ENCODE measurements around the gene UBE2J2.

UBE2J2 gene

GRCh38 chr1:1232796-1233566, 40.7 kb downstream of the UBE2J2 start:
- TF ChIP-seq, protein P1, sequence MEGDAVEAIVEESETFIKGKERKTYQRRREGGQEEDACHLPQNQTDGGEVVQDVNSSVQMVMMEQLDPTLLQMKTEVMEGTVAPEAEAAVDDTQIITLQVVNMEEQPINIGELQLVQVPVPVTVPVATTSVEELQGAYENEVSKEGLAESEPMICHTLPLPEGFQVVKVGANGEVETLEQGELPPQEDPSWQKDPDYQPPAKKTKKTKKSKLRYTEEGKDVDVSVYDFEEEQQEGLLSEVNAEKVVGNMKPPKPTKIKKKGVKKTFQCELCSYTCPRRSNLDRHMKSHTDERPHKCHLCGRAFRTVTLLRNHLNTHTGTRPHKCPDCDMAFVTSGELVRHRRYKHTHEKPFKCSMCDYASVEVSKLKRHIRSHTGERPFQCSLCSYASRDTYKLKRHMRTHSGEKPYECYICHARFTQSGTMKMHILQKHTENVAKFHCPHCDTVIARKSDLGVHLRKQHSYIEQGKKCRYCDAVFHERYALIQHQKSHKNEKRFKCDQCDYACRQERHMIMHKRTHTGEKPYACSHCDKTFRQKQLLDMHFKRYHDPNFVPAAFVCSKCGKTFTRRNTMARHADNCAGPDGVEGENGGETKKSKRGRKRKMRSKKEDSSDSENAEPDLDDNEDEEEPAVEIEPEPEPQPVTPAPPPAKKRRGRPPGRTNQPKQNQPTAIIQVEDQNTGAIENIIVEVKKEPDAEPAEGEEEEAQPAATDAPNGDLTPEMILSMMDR (IDR thresholded peaks at IDR 0.05; ENCODE audit: extremely low read depth, insufficient read depth, missing control alignments), result no peak
- in situ Hi-C loops (cut with MboI; ENCODE audit: low pct_unique_long_range_greater_than_20kb, low sequenced_read_pairs, unreplicated experiment), result no loop called here
- no peak for DNase-seq (ENCODE audit: low spot score)

DNA sequence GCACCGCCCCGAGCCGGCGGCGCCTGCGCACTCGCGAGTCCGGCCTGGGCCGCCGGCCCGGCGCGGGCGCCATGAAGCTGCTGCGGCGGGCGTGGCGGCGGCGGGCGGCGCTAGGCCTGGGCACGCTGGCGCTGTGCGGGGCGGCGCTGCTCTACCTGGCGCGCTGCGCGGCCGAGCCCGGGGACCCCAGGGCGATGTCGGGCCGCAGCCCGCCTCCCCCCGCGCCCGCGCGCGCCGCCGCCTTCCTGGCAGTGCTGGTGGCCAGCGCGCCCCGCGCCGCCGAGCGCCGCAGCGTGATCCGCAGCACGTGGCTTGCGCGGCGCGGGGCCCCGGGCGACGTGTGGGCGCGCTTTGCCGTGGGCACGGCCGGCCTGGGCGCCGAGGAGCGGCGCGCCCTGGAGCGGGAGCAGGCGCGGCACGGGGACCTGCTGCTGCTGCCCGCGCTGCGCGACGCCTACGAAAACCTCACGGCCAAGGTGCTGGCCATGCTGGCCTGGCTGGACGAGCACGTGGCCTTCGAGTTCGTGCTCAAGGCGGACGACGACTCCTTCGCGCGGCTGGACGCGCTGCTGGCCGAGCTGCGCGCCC, 41.4 kb downstream of the UBE2J2 start, which contains the start of gene B3GALT6:
Gene B3GALT6, plus strand, starts transcription at position 30 of the 588 bp plus-strand sequence. Its CDS starts 42 bp downstream, at position 72.
- DNase-seq (ENCODE audit: low spot score), result no peak
- in situ Hi-C loops (cut with MboI; ENCODE audit: low pct_unique_long_range_greater_than_20kb, low sequenced_read_pairs, unreplicated experiment), result no loop called here
- TF ChIP-seq, protein P1 (IDR thresholded peaks at IDR 0.05; ENCODE audit: extremely low read depth, insufficient read depth, missing control alignments), result no peak

GRCh38 chr1:1231400-1232207, 42.0 kb downstream of the UBE2J2 start, which contains the start of gene SDF4:
Gene SDF4 (minus strand): TSS chr1:1232001. CDS start chr1:1228772, 3,229 bp downstream.
- TF ChIP-seq, protein P1 (IDR thresholded peaks at IDR 0.05; ENCODE audit: extremely low read depth, insufficient read depth, missing control alignments), result no peak
- in situ Hi-C loops (cut with MboI; ENCODE audit: low pct_unique_long_range_greater_than_20kb, low sequenced_read_pairs, unreplicated experiment), result no loop called here
- peak; percentile 100 for DNase-seq (ENCODE audit: low spot score)

- in situ Hi-C loops (cut with MboI; ENCODE audit: low pct_unique_long_range_greater_than_20kb, low sequenced_read_pairs, unreplicated experiment), result no loop called here
- DNase-seq (ENCODE audit: low spot score), result no peak
- TF ChIP-seq, protein P1 (IDR thresholded peaks at IDR 0.05; ENCODE audit: extremely low read depth, insufficient read depth, missing control alignments), result no peak
These were observed 42.8 kb downstream of the UBE2J2 start for GRCh38 chr1:1230656-1231399.

DNA sequence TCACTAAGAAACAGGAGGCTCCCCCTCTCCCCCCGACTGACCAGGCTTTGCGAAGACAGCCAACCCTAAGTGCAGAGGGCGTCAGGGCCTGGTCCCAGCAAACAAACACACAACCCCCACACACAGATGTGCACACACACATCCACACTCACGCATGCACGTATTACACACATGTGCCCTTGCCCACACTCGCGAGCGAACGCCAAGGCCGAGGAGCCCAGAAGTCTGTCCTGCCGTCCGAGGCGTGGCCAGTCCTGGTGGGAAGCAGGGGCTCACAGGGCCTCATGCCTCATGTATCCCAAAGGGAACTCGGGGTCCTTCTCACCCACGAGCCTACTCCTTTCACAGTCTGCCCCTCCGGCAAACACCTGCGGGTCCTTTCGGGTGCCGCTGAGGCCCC, 43.9 kb downstream of the UBE2J2 start:
- in situ Hi-C loops (cut with MboI; ENCODE audit: low pct_unique_long_range_greater_than_20kb, low sequenced_read_pairs, unreplicated experiment), result no loop called here
- no peak for DNase-seq (ENCODE audit: low spot score)
- TF ChIP-seq, protein P1 (IDR thresholded peaks at IDR 0.05; ENCODE audit: extremely low read depth, insufficient read depth, missing control alignments), result no peak
